GM12878 (cell line): Measurements from ENCODE around the gene NFIX. TPM values are rescaled to one million over a fixed set of nuclear protein-coding genes. Genes with fewer than 3 reads are reported as not detected.

Experiments used
- ATAC-seq: fragments of 200-7000 bp; cut with Tn5 transposase; 3 replicates; pipeline ENCODE4 v1.9.1; 2020; ENCODE audit warnings: mild to moderate bottlenecking, moderate library complexity
- BruUV-seq: library from RNA; stranded (reverse); fragments of 400-500 nt; replicated peaks from 2 replicates; lab custom pipeline; 2021; lab: Mats Ljungman, UMichigan
- CTCF ChIA-PET: fragments of 300-600 bp; sonication (Branson Sonifier 250); formaldehyde crosslinking; extraction: SDS; loops from one replicate; lab custom pipeline; 2021; ENCODE audit warnings: inconsistent platforms; lab: Yijun Ruan, JAX
- POLR2A ChIA-PET: fragments of 350-600 bp; formaldehyde crosslinking; extraction: SDS; loops from one replicate; lab custom pipeline; 2021; ENCODE audit warnings: inconsistent platforms; lab: Charles Lee
- RAD21 ChIA-PET: fragments of 300-600 bp; sonication (Branson Sonifier 250); formaldehyde crosslinking; loops from one replicate; lab custom pipeline; 2023; ENCODE audit warnings: antibody characterized with exemption; ENCODE audit not compliant: unreplicated experiment; lab: Charles Lee
- SMC1A ChIA-PET: fragments of 300-600 bp; sonication (Branson Sonifier 250); formaldehyde crosslinking; loops from one replicate; lab custom pipeline; 2023; ENCODE audit not compliant: unreplicated experiment, uncharacterized antibody; lab: Charles Lee
- DNase-seq: peaks from one replicate; pipeline ENCODE4 v3.0.0-alpha.2; 2011; ENCODE audit warnings: low read depth, low spot score
- FAIRE-seq: peaks from 3 replicates; lab custom pipeline; 2011; peaks lifted over from hg19 to GRCh38; lab: Jason Lieb, UNC
- H2AFZ ChIP-seq: 2 replicates; pipeline ENCODE4 v1.6.0; 2011; ENCODE audit warnings: low read depth, low read length, control low read depth; ENCODE audit not compliant: control insufficient read depth
- H3K27ac ChIP-seq: 2 replicates; pipeline ENCODE4 v1.5.1; 2011; ENCODE audit warnings: control low read depth; ENCODE audit not compliant: control insufficient read depth, insufficient read depth
- H3K27me3 ChIP-seq, 2 experiments: replicated peaks in 1 of 2; 2 replicates each; pipeline versions ENCODE4 v1.6.0 to v1.6.1; 2011; ENCODE audit warnings: low read length in 1 of 2; ENCODE audit not compliant: control insufficient read depth in 2 of 2, insufficient read depth in 2 of 2
- H3K36me3 ChIP-seq, 2 experiments: 2 replicates each; pipeline ENCODE4 v1.5.1; 2011; ENCODE audit warnings: low read length in 1 of 2; ENCODE audit not compliant: control insufficient read depth in 2 of 2, insufficient read depth in 2 of 2
- H3K4me1 ChIP-seq: 2 replicates; pipeline ENCODE4 v1.6.1; 2011; ENCODE audit warnings: mild to moderate bottlenecking, low read length, moderate library complexity, mixed read lengths; ENCODE audit not compliant: control insufficient read depth, insufficient read depth
- H3K4me2 ChIP-seq: 2 replicates; pipeline ENCODE4 v1.6.0; 2011; ENCODE audit warnings: control low read depth; ENCODE audit not compliant: control insufficient read depth, insufficient read depth
- H3K4me3 ChIP-seq: fragments of 200-600 bp; sonication (generic); 2 replicates; pipeline ENCODE4 v1.5.1; 2016
- H3K79me2 ChIP-seq: 2 replicates; pipeline ENCODE4 v1.6.0; 2011; ENCODE audit warnings: low read length; ENCODE audit not compliant: control insufficient read depth, insufficient read depth
- H3K9ac ChIP-seq: 2 replicates; pipeline ENCODE4 v1.8.0; 2011; ENCODE audit warnings: low read length, control low read depth, mixed read lengths; ENCODE audit not compliant: control insufficient read depth, insufficient read depth
- H3K9me3 ChIP-seq: replicated peaks from 3 replicates; pipeline ENCODE4 v1.5.1; 2011; ENCODE audit warnings: mild to moderate bottlenecking, low read length; ENCODE audit not compliant: control insufficient read depth, insufficient read depth
- H4K20me1 ChIP-seq: 2 replicates; pipeline ENCODE4 v1.6.0; 2011; ENCODE audit not compliant: control insufficient read depth, insufficient read depth
- CUX1 ChIP-seq: IDR thresholded peaks from 2 replicates; pipeline ENCODE4 v1.6.1; 2012; ENCODE audit warnings: improper control_type of control experiment, low read depth, low read length; ENCODE audit not compliant: insufficient replicate concordance
- NR2C1 ChIP-seq: fragments of 450-650 bp; IDR thresholded peaks from 2 replicates; pipeline ENCODE4 v1.6.1; 2017; ENCODE audit warnings: antibody characterized with exemption, mild to moderate bottlenecking, moderate library complexity
- RFX5 ChIP-seq: IDR thresholded peaks from 2 replicates; pipeline ENCODE4 v1.6.1; 2011; ENCODE audit warnings: low read depth, low read length, improper control_type of control experiment
- WGBS: methylation state at CpG from one replicate; pipeline ENCODE4 v1.1.6; 2016; ENCODE audit warnings: low lambda C conversion rate; ENCODE audit not compliant: insufficient replicate concordance, insufficient coverage; ENCODE audit errors: missing lambda C conversion rate; 5-methylcytosine and 5-hydroxymethylcytosine counted together
- in situ Hi-C: fragments of 300-500 bp; cut with MboI; formaldehyde crosslinking; loops from 9 replicates; pipeline ENCODE4 v1.14.3; 2018; ENCODE audit warnings: mixed read lengths
- intact Hi-C: fragments of 100-400 bp; cut with micrococcal nuclease; formaldehyde crosslinking; loops from one replicate; pipeline ENCODE4 v1.14.2; 2022; ENCODE audit not compliant: unreplicated experiment
- polyA plus RNA-seq, 11 experiments: library from polyadenylated mRNA; depleted of rRNA in 4 of 11; unstranded in 6 of 11; stranded (reverse) in 5 of 11; fragments of >200 nt; fragmentation: Nextera tagmentation in 4 of 11; fragmentation: Illumina TruSeq in 1 of 11; extraction: Ambion mirVana in 4 of 11; extraction: Trizol in 1 of 11; gene quantifications; 1 replicate in 1 of 11; 2 replicates in 10 of 11; pipeline versions ENCODE4 v1.2.1 to v1.2.3, GENCODE V29; 2011 to 2016; ENCODE audit warnings: inconsistent platforms in 2 of 11, missing spikeins in 2 of 11, low read depth in 1 of 11
- total RNA-seq, 4 experiments: library from RNA; depleted of rRNA in 3 of 4; stranded (reverse); fragments of >200 nt in 3 of 4; fragmentation: Illumina TruSeq in 1 of 4; extraction: Trizol in 1 of 4; gene quantifications; 2 replicates each; pipeline versions ENCODE4 v1.2.1 to v1.2.3, GENCODE V29; 2013 to 2021

Gene NFIX
- total and polyA plus RNA-seq, 10 of the 15 experiments (the other 5 are each of a cell fraction or from before 2014, with no cell fraction given) = 0.02 to 2.2 (median 0.28) TPM

DNA sequence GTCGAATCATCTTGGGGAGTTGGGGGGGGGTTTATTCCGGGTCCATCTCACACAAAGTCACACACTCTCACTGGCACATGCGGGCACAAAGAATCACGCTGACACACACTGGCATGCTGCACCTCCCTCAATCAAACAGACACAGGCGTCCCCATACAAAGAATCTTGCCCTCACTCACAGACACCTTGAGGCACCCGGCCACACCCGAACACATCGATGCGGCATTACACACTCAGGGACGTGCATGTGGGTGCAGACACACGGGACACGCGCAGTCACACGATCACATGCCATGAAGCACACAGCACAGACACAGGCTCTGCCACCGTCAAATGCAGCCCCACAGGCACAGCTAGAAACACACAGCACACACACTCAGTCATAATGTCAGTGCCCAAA is 7.8 kb downstream of the NFIX start:
- Histone ChIP-seq H2AFZ (no peak overlapping the region), H3K4me2 (no peak overlapping the region), H3K4me1 (no peaks in the 10 kb centered on the region), H3K9me3 (no peaks in the 10 kb centered on the region), H4K20me1 (no peaks in the 10 kb centered on the region), H3K27ac (no peak overlapping the region), H3K4me3 (no peak overlapping the region), H3K9ac (no peak overlapping the region), H3K79me2 (no peaks in the 10 kb centered on the region), H3K27me3 (no peaks in the 10 kb centered on the region; a peak in 2 of 4 replicates), H3K36me3 (no peaks in the 10 kb centered on the region)
- in situ Hi-C loops = no loop called here
- ChIA-PET RAD21 (no interaction called here), POLR2A (interaction anchor here (0.5 kb wide), 1 partner anchor 46 kb away, joined by 3 read pairs; no protein-coding TSS in a partner anchor), CTCF (interaction anchor here (1.8 kb wide), 1 partner anchor 26 kb away, joined by 5 read pairs; no protein-coding TSS in a partner anchor), SMC1A (no interaction called here)
- no TSS peak for BruUV-seq
- no peak for TF ChIP-seq NR2C1
- no peak for DNase-seq
- WGBS = 63% methylated on average over 15 of the region's 15 CpGs
- intact Hi-C loops = no loop called here
- ATAC-seq = no peak
- FAIRE-seq = no peak

- H3K36me3 ChIP-seq = no peaks in the 10 kb centered on the region
- H3K4me2 ChIP-seq = no peak overlapping the region
- no peaks in the 10 kb centered on the region for H4K20me1 ChIP-seq
- H3K4me1 ChIP-seq = no peaks in the 10 kb centered on the region
- H3K79me2 ChIP-seq = no peaks in the 10 kb centered on the region
- no peak for TF ChIP-seq CUX1
- no peak for TF ChIP-seq RFX5
- H3K9me3 ChIP-seq = no peaks in the 10 kb centered on the region
- FAIRE-seq (no peak), DNase-seq (no peak), ATAC-seq (no peak)
- no peak overlapping the region for H2AFZ ChIP-seq
- H3K27me3 ChIP-seq = no peaks in the 10 kb centered on the region; a peak in 2 of 4 replicates
- SMC1A ChIA-PET = no interaction called here
- in situ Hi-C loops (no loop called here), intact Hi-C loops (no loop called here)
- no peak overlapping the region for H3K27ac ChIP-seq
- BruUV-seq = no TSS peak
- POLR2A ChIA-PET = no interaction called here
- RAD21 ChIA-PET = no interaction called here
- H3K9ac ChIP-seq = no peak overlapping the region
- no peak overlapping the region for H3K4me3 ChIP-seq
- CTCF ChIA-PET = interaction anchor here (1.6 to 2.1 kb wide), 3 partner anchors 27 to 39 kb away, joined by 5 to 6 read pairs (median 6); no protein-coding TSS in a partner anchor
- 38% methylated on average over 7 of the region's 7 CpGs for WGBS
Measured at GRCh38 chr19:13004273-13004672, 9.0 kb downstream of the NFIX start.
